WTC11 (cell line): ENCODE measurements around the gene BCAR3.

Experiments used
- CTCF ChIP-seq: fragments of 200-600 bp; IDR thresholded peaks from 2 replicates; pipeline ENCODE4 v1.8.0; 2022; ENCODE audit warnings: antibody characterized with exemption
- ESRRA ChIP-seq: sonication (generic); formaldehyde crosslinking; IDR thresholded peaks from 2 replicates; pipeline ENCODE4 v1.8.1; 2022; ENCODE audit warnings: mild to moderate bottlenecking, missing genetic modification reagents, borderline replicate concordance
- TEAD1 ChIP-seq: sonication (generic); formaldehyde crosslinking; IDR thresholded peaks from 2 replicates; pipeline ENCODE4 v1.8.0; 2022; ENCODE audit warnings: mild to moderate bottlenecking, missing genetic modification reagents
- ZSCAN18 ChIP-seq: fragments of 250-450 bp; sonication (Bioruptor Pico); IDR thresholded peaks from 2 replicates; pipeline ENCODE4 v2.1.2; 2022; ENCODE audit warnings: mild to moderate bottlenecking, moderate library complexity
- TF ChIP-seq, protein P1 (sequence below): sonication (generic); formaldehyde crosslinking; IDR thresholded peaks from 2 replicates; pipeline ENCODE4 v1.8.0; 2022; ENCODE audit warnings: mild to moderate bottlenecking, missing genetic modification reagents

GRCh38 chr1:93594603-93594880 lies 87.1 kb downstream of the BCAR3 start:
- TF ChIP-seq CTCF = no peak
- TF ChIP-seq ZSCAN18 (CRISPR knock-in tag) = no peak
- TF ChIP-seq, protein P1, sequence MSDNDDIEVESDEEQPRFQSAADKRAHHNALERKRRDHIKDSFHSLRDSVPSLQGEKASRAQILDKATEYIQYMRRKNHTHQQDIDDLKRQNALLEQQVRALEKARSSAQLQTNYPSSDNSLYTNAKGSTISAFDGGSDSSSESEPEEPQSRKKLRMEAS (CRISPR knock-in tag) = no peak
- TF ChIP-seq TEAD1 (CRISPR knock-in tag) = no peak
- no peak for TF ChIP-seq ESRRA
